ENCODE measurements around the gene GPC5. TPM values are rescaled to one million over a fixed set of nuclear protein-coding genes. Genes with fewer than 3 reads are reported as not detected.

The GPC5 gene
- total RNA-seq, 1 donor from 2014 or later, result 0.99 TPM

- no peak for TF ChIP-seq CTCF (IDR thresholded peaks at IDR 0.05)
- Mint-ChIP-seq H3K36me3 (ENCODE audit: low read depth) (no peaks in the 10 kb centered on the region), H3K4me1 (ENCODE audit: low read depth) (no peaks in the 10 kb centered on the region), H3K9me3 (ENCODE audit: low read depth) (no peaks in the 10 kb centered on the region), H3K27me3 (ENCODE audit: low read depth) (peaks cover 21% of the 10 kb centered on the region), H3K4me3 (ENCODE audit: unreplicated experiment) (no peak overlapping the region), H3K27ac (ENCODE audit: unreplicated experiment) (no peak overlapping the region)
- DNase-seq (ENCODE audit: low spot score), result no peak
Observed at GRCh38 chr13:92387245-92387644, 988.8 kb downstream of the GPC5 start.

DNA sequence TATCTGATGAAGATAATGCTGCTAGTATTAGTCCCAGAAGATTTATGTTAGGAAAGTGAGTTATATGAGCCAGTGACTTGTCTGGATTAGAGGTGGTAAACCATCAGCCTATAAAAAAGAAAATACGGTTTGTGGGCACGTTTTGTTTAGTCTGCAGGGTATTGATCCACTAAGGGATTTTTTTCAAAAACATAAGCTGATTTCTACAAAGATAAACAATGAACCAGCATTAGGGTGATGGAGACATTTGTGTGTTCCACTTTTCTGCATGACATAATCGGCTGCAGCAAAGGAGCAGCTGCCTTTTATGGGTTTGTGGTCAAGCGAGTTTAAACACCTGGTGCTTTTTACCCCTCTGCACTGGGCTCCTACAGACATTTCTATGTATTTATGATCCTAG lies 991.8 kb downstream of the GPC5 start:
- Mint-ChIP-seq H3K27me3 (ENCODE audit: low read depth) (peaks cover 25% of the 10 kb centered on the region), H3K27ac (ENCODE audit: unreplicated experiment) (no peak overlapping the region), H3K36me3 (ENCODE audit: low read depth) (no peaks in the 10 kb centered on the region), H3K4me3 (ENCODE audit: unreplicated experiment) (no peak overlapping the region), H3K9me3 (ENCODE audit: low read depth) (no peaks in the 10 kb centered on the region), H3K4me1 (ENCODE audit: low read depth) (no peaks in the 10 kb centered on the region)
- DNase-seq (ENCODE audit: low spot score), result no peak
- TF ChIP-seq CTCF (IDR thresholded peaks at IDR 0.05), result no peak

- Mint-ChIP-seq H3K27ac (ENCODE audit: unreplicated experiment) (no peak overlapping the region), H3K4me3 (ENCODE audit: unreplicated experiment) (no peak overlapping the region), H3K4me1 (ENCODE audit: low read depth) (peaks cover 9% of the 10 kb centered on the region), H3K9me3 (ENCODE audit: low read depth) (no peaks in the 10 kb centered on the region), H3K36me3 (ENCODE audit: low read depth) (no peaks in the 10 kb centered on the region), H3K27me3 (ENCODE audit: low read depth) (peaks cover 3% of the 10 kb centered on the region)
- DNase-seq (ENCODE audit: low spot score), result no peak
- no peak for TF ChIP-seq CTCF (IDR thresholded peaks at IDR 0.05)
Observed at GRCh38 chr13:92403606-92404005, 1005.2 kb downstream of the GPC5 start.

DNA sequence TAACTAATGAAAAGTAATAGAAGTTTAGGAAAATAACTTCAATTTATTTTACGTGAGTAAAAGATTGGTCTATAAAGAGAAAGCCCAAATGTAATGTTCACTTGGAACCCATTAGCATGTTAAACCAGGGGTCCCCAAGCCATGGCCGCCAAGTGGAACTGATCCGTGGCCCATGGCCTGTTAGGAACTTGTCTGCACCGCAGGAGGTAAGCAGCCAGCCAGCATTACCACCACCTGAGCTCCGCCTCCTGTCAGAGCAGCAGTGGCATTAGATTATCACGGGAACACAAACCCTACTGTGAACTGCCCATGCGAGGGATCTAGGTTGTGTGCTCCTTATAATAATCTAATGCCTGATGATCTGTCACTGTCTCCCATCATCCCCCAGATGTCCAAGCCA lies 1009.4 kb downstream of the GPC5 start:
- no peaks in the 10 kb centered on the region for H3K9me3 Mint-ChIP-seq (ENCODE audit: low read depth)
- no peak overlapping the region for H3K27ac Mint-ChIP-seq (ENCODE audit: unreplicated experiment)
- no peak overlapping the region for H3K4me3 Mint-ChIP-seq (ENCODE audit: unreplicated experiment)
- TF ChIP-seq CTCF (IDR thresholded peaks at IDR 0.05), result no peak
- H3K4me1 Mint-ChIP-seq (ENCODE audit: low read depth), result no peaks in the 10 kb centered on the region
- DNase-seq (ENCODE audit: low spot score), result peak; percentile 55
- H3K27me3 Mint-ChIP-seq (ENCODE audit: low read depth), result peaks cover 5% of the 10 kb centered on the region
- H3K36me3 Mint-ChIP-seq (ENCODE audit: low read depth), result no peaks in the 10 kb centered on the region

- no peak for DNase-seq (ENCODE audit: low spot score)
- Mint-ChIP-seq H3K9me3 (ENCODE audit: low read depth) (peaks cover 2% of the 10 kb centered on the region), H3K4me3 (ENCODE audit: unreplicated experiment) (no peak overlapping the region), H3K36me3 (ENCODE audit: low read depth) (no peaks in the 10 kb centered on the region), H3K27ac (ENCODE audit: unreplicated experiment) (no peak overlapping the region), H3K4me1 (ENCODE audit: low read depth) (no peaks in the 10 kb centered on the region), H3K27me3 (ENCODE audit: low read depth) (peaks cover 14% of the 10 kb centered on the region)
- TF ChIP-seq CTCF (IDR thresholded peaks at IDR 0.05), result no peak
Observed at GRCh38 chr13:92412481-92412880, 1014.1 kb downstream of the GPC5 start.

Data from chondrocyte (in vitro differentiated cells).